ENCODE measurements around the gene ZNF618. TPM values are rescaled to one million over a fixed set of nuclear protein-coding genes. Genes with fewer than 3 reads are reported as not detected.

ZNF618 gene
- total RNA-seq, 1 donor from 2014 or later: 3.9 TPM

DNA sequence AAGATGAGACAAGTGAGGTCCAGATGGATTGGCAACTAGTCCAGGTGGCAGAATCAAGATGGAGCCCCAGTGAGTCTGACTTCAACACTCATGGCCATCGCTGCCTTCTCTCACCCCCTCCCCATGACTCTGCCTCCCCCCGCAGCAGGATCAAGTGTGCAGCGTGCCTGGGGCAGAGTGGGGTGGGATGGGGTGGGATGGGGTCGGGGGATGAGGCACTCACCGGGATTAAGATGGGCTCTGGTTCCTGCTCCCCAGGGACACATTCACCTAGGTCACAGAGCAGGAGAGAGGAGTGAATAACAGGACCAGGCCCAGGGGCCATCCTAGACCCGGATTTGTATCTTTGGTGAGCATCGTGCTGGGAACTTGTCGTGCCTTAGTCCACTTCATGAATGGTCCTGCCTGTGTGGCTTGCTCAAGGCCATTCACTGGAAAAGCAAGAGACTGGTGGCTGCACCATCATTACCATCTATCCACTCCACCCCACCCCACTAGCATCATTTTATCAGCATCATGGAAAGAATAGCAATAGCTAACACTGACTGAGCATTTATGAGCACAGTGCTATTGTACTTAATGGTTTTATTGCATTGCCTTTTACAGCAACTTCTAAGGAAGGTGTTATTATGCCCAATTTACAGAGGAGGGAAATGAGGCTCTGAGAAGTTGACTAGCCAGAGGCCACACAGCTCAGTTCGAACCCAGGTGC lies 193.5 kb downstream of the ZNF618 start:
- no peak for TF ChIP-seq CTCF (conservative IDR thresholded peaks at IDR 0.05; ENCODE audit: low read depth, low read length)
- DNase-seq (ENCODE audit: low read depth): no peak

DNA sequence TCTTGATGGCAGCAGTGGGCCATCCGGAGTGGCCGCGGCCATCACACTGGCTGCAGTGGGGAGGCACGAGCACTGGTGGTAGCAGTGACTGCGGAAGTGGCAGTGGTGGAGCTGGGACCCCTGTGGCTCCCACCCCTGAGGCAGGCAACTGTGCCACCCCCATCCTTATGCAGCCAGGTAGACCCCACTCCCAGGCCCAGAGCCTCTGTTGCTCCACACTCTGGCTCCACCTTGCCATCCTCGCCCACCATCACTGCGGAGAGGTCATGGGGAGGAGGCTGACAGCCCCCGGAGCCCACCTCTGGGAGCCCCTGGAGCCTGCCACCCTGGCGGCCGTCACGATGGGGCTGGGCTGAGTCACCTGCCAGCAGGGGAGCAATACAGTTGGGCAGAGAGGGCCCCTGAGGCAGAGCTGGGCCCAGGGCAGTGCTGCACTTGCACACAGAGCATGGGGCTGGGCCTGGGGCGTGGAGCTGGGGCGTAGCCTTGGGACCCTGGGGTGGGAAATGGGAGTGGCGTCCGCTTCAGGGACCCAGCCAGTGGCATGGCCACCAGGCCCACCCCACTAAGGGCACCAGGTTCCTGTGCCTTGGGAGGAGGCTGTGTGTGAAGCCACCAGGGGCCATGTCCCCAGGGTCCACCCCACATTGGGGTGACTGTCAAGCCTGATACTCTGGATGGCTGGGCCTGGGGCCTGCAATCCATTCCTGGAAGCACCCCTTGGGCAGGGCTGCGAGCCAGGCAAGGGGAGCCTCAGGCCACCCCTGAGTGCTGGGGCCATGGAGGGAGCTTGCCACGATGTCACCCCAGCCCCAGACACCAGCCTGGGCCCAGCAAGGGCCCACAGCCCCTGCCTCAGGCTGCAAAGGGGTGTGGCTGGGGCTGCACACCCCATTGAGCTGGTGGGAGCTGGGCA lies 194.3 kb downstream of the ZNF618 start:
- DNase-seq (ENCODE audit: low read depth): no peak
- TF ChIP-seq CTCF (conservative IDR thresholded peaks at IDR 0.05; ENCODE audit: low read depth, low read length): no peak
- H3K4me3 ChIP-seq (ENCODE audit: low read depth, low read length): no peak overlapping the region

More for the DNA sequence above, 193.5 kb downstream of the ZNF618 start:
- H3K4me3 ChIP-seq (ENCODE audit: low read depth, low read length): no peak overlapping the region

DNA sequence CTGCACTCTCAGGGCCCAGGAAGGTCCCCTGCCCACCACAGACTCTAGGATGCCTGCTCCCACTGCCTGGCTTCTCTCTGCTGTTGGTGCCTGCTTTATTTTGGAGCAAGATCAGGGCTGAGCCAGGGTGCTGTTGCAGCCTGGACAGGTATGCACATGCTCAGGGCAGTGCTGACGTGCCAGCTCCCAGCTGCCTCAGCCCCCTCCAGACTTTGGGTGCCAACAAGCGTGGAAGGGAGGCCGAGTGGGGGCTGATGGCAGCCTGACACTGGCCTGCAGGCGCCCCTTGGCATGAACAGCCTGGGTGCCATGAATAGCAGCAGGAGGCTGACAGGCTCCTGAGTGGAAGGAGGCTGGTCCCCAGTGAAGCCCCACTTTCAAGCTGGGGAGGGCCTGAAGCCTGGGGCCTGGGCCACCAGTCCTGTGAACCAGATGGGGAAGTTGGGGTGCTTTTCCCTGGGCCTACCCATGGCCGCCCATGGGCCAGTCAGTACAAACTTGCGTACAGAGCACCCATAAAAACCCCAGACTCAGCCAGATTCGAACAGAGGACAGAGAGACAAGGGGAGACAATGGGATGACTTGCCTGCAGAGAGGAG lies 195.2 kb downstream of the ZNF618 start:
- no peak for TF ChIP-seq CTCF (conservative IDR thresholded peaks at IDR 0.05; ENCODE audit: low read depth, low read length)
- H3K4me3 ChIP-seq (ENCODE audit: low read depth, low read length): no peak overlapping the region
- DNase-seq (ENCODE audit: low read depth): no peak

GRCh38 chr9:114072184-114073140 lies 196.4 kb downstream of the ZNF618 start:
- no peak overlapping the region for H3K4me3 ChIP-seq (ENCODE audit: low read depth, low read length)
- no peak for TF ChIP-seq CTCF (conservative IDR thresholded peaks at IDR 0.05; ENCODE audit: low read depth, low read length)
- DNase-seq (ENCODE audit: low read depth): no peak

GRCh38 chr9:114075602-114076001 lies 199.5 kb downstream of the ZNF618 start:
- DNase-seq (ENCODE audit: low read depth): no peak
- no peak for TF ChIP-seq CTCF (conservative IDR thresholded peaks at IDR 0.05; ENCODE audit: low read depth, low read length)
- H3K4me3 ChIP-seq (ENCODE audit: low read depth, low read length): no peak overlapping the region

Measured in epithelial cell of proximal tubule (primary cell).